Hepatocyte (in vitro differentiated cells): Measurements from ENCODE around the gene TMEFF1. TPM values are rescaled to one million over a fixed set of nuclear protein-coding genes. Genes with fewer than 3 reads are reported as not detected.

Experiments
- DNase-seq: peaks from one replicate; pipeline ENCODE4 v3.0.0-alpha.2; 2016; ENCODE audit warnings: low spot score
- H2AFZ ChIP-seq: fragments of 200-600 bp; sonication (generic); 2 replicates; pipeline ENCODE4 v1.6.0; 2016; ENCODE audit warnings: antibody characterized with exemption, mild to moderate bottlenecking
- H3K27ac ChIP-seq: fragments of 200-600 bp; sonication (generic); 2 replicates; pipeline ENCODE4 v1.5.1; 2016; ENCODE audit warnings: mild to moderate bottlenecking
- H3K27me3 ChIP-seq: fragments of 200-600 bp; sonication (generic); 2 replicates; pipeline ENCODE4 v1.6.1; 2016
- H3K36me3 ChIP-seq: fragments of 200-600 bp; sonication (generic); replicated peaks from 2 replicates; pipeline ENCODE4 v1.5.1; 2016; ENCODE audit warnings: low read depth; ENCODE audit not compliant: insufficient read depth
- H3K4me1 ChIP-seq: fragments of 200-600 bp; sonication (generic); 2 replicates; pipeline ENCODE4 v1.5.1; 2016; ENCODE audit warnings: mild to moderate bottlenecking, moderate library complexity; ENCODE audit not compliant: insufficient read depth
- H3K4me2 ChIP-seq: fragments of 200-600 bp; sonication (generic); 2 replicates; pipeline ENCODE4 v1.6.0; 2016
- H3K4me3 ChIP-seq: fragments of 200-600 bp; sonication (generic); 2 replicates; pipeline ENCODE4 v1.5.1; 2016; ENCODE audit warnings: mild to moderate bottlenecking
- H3K79me2 ChIP-seq: fragments of 200-600 bp; sonication (generic); 2 replicates; pipeline ENCODE4 v1.6.0; 2017; ENCODE audit warnings: mild to moderate bottlenecking
- H3K9me2 ChIP-seq: fragments of 200-600 bp; sonication (generic); replicated peaks from 2 replicates; pipeline ENCODE4 v1.6.0; 2017; ENCODE audit warnings: mild to moderate bottlenecking; ENCODE audit not compliant: insufficient read depth
- H3K9me3 ChIP-seq: fragments of 200-600 bp; sonication (generic); 2 replicates; pipeline ENCODE4 v1.5.1; 2016; ENCODE audit warnings: low read depth, mild to moderate bottlenecking
- H4K20me1 ChIP-seq: fragments of 200-600 bp; sonication (generic); 2 replicates; pipeline ENCODE4 v1.6.0; 2016; ENCODE audit warnings: mild to moderate bottlenecking; ENCODE audit not compliant: insufficient read depth, poor library complexity, severe bottlenecking
- CTCF ChIP-seq: fragments of 200-600 bp; sonication (generic); IDR thresholded peaks from 2 replicates; pipeline ENCODE4 v1.5.1; 2016; ENCODE audit warnings: antibody characterized with exemption, mild to moderate bottlenecking; ENCODE audit not compliant: poor library complexity
- EZH2 ChIP-seq: fragments of 200-600 bp; sonication (generic); IDR thresholded peaks from 2 replicates; pipeline ENCODE4 v1.6.1; 2016; ENCODE audit warnings: antibody characterized with exemption, mild to moderate bottlenecking, borderline replicate concordance
- EZH2phosphoT487 ChIP-seq: fragments of 200-600 bp; sonication (generic); IDR thresholded peaks from one replicate; pipeline ENCODE4 v1.6.1; 2018; ENCODE audit warnings: antibody characterized with exemption, mild to moderate bottlenecking, low read depth, moderate library complexity; ENCODE audit not compliant: unreplicated experiment, severe bottlenecking
- WGBS: methylation state at CpG from one replicate; pipeline ENCODE4 v1.1.6; 2016; ENCODE audit warnings: low lambda C conversion rate; ENCODE audit errors: missing lambda C conversion rate; 5-methylcytosine and 5-hydroxymethylcytosine counted together
- polyA plus RNA-seq: library from polyadenylated mRNA; unstranded; fragments of >200 nt; fragmentation: Nextera tagmentation; extraction: Ambion mirVana; gene quantifications from 2 replicates; pipeline ENCODE4 v1.2.1, GENCODE V29; 2016
- total RNA-seq: library from RNA; depleted of rRNA; stranded (reverse); fragments of >200 nt; gene quantifications from 2 replicates; pipeline ENCODE4 v1.2.3, GENCODE V29; 2014

Gene TMEFF1
- total and polyA plus RNA-seq, 2 experiments from 2014 or later, result 5.9 to 8.7 TPM

- Histone ChIP-seq H3K27ac (no peak overlapping the region), H3K4me3 (no peak overlapping the region), H3K36me3 (no peaks in the 10 kb centered on the region), H3K9me2 (no peaks in the 10 kb centered on the region), H3K4me1 (no peaks in the 10 kb centered on the region), H4K20me1 (no peaks in the 10 kb centered on the region), H3K9me3 (no peaks in the 10 kb centered on the region), H3K27me3 (no peaks in the 10 kb centered on the region), H3K4me2 (no peak overlapping the region), H2AFZ (no peak overlapping the region), H3K79me2 (no peaks in the 10 kb centered on the region)
- DNase-seq, result no peak
- TF ChIP-seq EZH2phosphoT487 (no peak), CTCF (no peak), EZH2 (no peak)
- 96% methylated on average over 1 of the region's 1 CpG for WGBS
These were observed 105.7 kb downstream of the TMEFF1 start for GRCh38 chr9:100578610-100579009.

GRCh38 chr9:100579665-100580064 lies 106.7 kb downstream of the TMEFF1 start:
- DNase-seq, result no peak
- TF ChIP-seq EZH2phosphoT487, result no peak
- no peak for TF ChIP-seq CTCF
- no peak for TF ChIP-seq EZH2
- Histone ChIP-seq H3K27ac (no peak overlapping the region), H3K9me3 (no peaks in the 10 kb centered on the region), H2AFZ (no peak overlapping the region), H3K9me2 (no peaks in the 10 kb centered on the region), H3K27me3 (no peaks in the 10 kb centered on the region), H3K4me1 (no peaks in the 10 kb centered on the region), H3K4me3 (no peak overlapping the region), H4K20me1 (no peaks in the 10 kb centered on the region), H3K79me2 (no peaks in the 10 kb centered on the region), H3K4me2 (no peak overlapping the region), H3K36me3 (no peaks in the 10 kb centered on the region)
- WGBS, result 51% methylated on average over 2 of the region's 2 CpGs

DNA sequence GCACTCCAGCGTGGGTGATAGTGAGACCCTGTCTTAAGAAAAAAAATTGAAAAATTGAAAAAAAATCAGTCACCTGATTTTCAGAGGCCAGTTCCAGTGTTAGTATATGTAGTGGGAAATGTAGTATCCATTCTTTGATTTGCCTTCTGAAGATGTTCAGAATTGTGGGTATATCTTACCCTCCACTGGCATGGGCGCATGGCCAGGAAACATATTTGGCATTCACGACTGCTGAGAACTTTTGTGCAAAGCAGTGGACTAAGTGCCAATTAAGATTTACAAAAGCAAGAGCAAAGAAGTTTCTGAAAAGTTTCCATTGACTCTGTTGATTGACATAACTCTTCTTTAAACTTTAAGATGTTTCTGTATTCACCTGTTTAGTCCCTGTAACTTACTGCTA lies 107.3 kb downstream of the TMEFF1 start:
- Histone ChIP-seq H3K27me3 (no peaks in the 10 kb centered on the region), H3K4me3 (no peak overlapping the region), H3K9me3 (no peaks in the 10 kb centered on the region), H3K27ac (no peak overlapping the region), H3K36me3 (no peaks in the 10 kb centered on the region), H3K4me1 (no peaks in the 10 kb centered on the region), H2AFZ (no peak overlapping the region), H3K9me2 (no peaks in the 10 kb centered on the region), H3K79me2 (no peaks in the 10 kb centered on the region), H3K4me2 (no peak overlapping the region), H4K20me1 (no peaks in the 10 kb centered on the region)
- DNase-seq, result no peak
- TF ChIP-seq EZH2phosphoT487 (no peak), CTCF (no peak), EZH2 (no peak)
- 96% methylated on average over 3 of the region's 3 CpGs for WGBS

DNA sequence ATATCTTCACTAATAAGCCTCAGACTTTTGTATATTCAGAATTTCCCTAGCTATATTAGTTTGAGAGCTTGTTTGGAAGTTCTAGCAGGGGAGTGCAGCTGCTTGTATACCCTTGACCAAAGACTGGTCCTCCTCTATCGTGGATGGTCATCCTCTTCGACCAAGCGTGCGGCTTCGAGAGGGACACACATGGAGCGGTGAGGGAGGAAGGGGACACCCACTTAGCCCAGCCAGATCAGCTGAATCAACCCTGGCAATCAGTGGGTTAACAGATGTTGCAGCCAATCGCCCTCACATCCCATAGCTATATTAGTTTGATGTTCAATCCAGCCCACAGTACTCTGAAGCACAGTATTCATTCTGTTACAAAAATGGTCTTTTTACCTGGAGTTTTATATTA lies 108.1 kb downstream of the TMEFF1 start:
- H3K36me3 ChIP-seq, result no peaks in the 10 kb centered on the region
- no peak overlapping the region for H3K4me3 ChIP-seq
- H3K9me3 ChIP-seq, result no peaks in the 10 kb centered on the region
- H3K27me3 ChIP-seq, result no peaks in the 10 kb centered on the region
- TF ChIP-seq EZH2phosphoT487 (no peak), CTCF (no peak)
- H3K79me2 ChIP-seq, result no peaks in the 10 kb centered on the region
- no peak overlapping the region for H3K27ac ChIP-seq
- DNase-seq, result no peak
- H3K4me2 ChIP-seq, result no peak overlapping the region
- WGBS, result 94% methylated on average over 7 of the region's 7 CpGs
- H3K4me1 ChIP-seq, result no peaks in the 10 kb centered on the region
- H4K20me1 ChIP-seq, result no peaks in the 10 kb centered on the region
- H3K9me2 ChIP-seq, result no peaks in the 10 kb centered on the region
- H2AFZ ChIP-seq, result no peak overlapping the region
